ENCODE measurements around the gene KAZN. TPM values are rescaled to one million over a fixed set of nuclear protein-coding genes. Genes with fewer than 3 reads are reported as not detected.

KAZN gene
- polyA plus RNA-seq, 1 donor (not counting 4 experiments of a cell fraction or from before 2014, with no cell fraction given), result 5.9 TPM

DNA sequence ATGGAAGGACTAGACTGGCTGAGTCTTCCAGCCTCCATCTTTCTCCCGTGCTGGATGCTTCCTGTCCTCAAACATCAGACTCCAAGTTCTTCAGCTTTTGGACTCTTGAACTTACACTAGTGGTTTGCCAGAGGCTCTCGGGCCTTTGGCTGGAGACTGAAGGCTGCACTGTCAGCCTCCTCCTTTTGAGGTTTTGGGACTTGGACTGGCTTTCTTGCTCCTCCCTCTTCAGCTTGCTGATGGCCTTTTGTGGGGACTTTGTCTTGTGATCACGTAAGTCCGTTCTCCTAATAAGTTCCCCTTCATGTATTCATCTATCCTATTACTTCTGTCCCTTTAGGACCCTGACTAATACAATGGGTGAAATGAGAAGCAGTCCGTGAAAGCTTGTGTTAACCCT is 196.4 kb downstream of the KAZN start:
- no peak overlapping the region for H3K27ac ChIP-seq (ENCODE audit: control insufficient read depth, insufficient read depth, low read length)
- H3K9me1 ChIP-seq (ENCODE audit: control insufficient read depth, extremely low read depth, insufficient read depth, low read length), result no peaks in the 10 kb centered on the region
- no peaks in the 10 kb centered on the region for H3K4me1 ChIP-seq (ENCODE audit: control insufficient read depth, extremely low read depth, insufficient read depth, low read length)
- TF ChIP-seq, protein P1, sequence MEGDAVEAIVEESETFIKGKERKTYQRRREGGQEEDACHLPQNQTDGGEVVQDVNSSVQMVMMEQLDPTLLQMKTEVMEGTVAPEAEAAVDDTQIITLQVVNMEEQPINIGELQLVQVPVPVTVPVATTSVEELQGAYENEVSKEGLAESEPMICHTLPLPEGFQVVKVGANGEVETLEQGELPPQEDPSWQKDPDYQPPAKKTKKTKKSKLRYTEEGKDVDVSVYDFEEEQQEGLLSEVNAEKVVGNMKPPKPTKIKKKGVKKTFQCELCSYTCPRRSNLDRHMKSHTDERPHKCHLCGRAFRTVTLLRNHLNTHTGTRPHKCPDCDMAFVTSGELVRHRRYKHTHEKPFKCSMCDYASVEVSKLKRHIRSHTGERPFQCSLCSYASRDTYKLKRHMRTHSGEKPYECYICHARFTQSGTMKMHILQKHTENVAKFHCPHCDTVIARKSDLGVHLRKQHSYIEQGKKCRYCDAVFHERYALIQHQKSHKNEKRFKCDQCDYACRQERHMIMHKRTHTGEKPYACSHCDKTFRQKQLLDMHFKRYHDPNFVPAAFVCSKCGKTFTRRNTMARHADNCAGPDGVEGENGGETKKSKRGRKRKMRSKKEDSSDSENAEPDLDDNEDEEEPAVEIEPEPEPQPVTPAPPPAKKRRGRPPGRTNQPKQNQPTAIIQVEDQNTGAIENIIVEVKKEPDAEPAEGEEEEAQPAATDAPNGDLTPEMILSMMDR (optimal IDR thresholded peaks at IDR 0.05 in 1 of 3, IDR thresholded peaks at IDR 0.05 in 1 of 3, conservative IDR thresholded peaks at IDR 0.05 in 1 of 3; ENCODE audit: extremely low read depth in 1 of 3, insufficient read depth in 2 of 3, low read length in 3 of 3), result no peak
- no peak for TF ChIP-seq EZH2 (IDR thresholded peaks at IDR 0.05; ENCODE audit: low read length)
- no peak overlapping the region for H2AFZ ChIP-seq (ENCODE audit: control insufficient read depth, low read length)
- no peak overlapping the region for H3K4me3 ChIP-seq (ENCODE audit: control insufficient read depth in 2 of 3, extremely low read depth in 1 of 3, insufficient read depth in 2 of 3, low read depth in 1 of 3, low read length in 3 of 3)
- FAIRE-seq (no peak), DNase-seq (ENCODE audit: low read depth, low spot score) (no peak)
- H3K36me3 ChIP-seq (ENCODE audit: control insufficient read depth in 2 of 2, extremely low read depth in 1 of 2, insufficient read depth in 2 of 2, low read length in 2 of 2), result no peaks in the 10 kb centered on the region
- peaks cover 3% of the 10 kb centered on the region for H3K27me3 ChIP-seq (ENCODE audit: control insufficient read depth, extremely low read depth, insufficient read depth, low read length)
- H3K9me3 ChIP-seq (ENCODE audit: control insufficient read depth, low read depth, low read length), result no peaks in the 10 kb centered on the region
- H3K79me2 ChIP-seq (ENCODE audit: control insufficient read depth, insufficient read depth, low read length), result no peaks in the 10 kb centered on the region
- H4K20me1 ChIP-seq (ENCODE audit: control insufficient read depth, extremely low read depth, insufficient read depth, low read length), result no peaks in the 10 kb centered on the region
- H3K9ac ChIP-seq (ENCODE audit: control insufficient read depth, extremely low read depth, insufficient read depth, low read length), result no peak overlapping the region
- H3K4me2 ChIP-seq (ENCODE audit: control insufficient read depth, extremely low read depth, insufficient read depth, low read depth, low read length), result no peak overlapping the region
- dilution Hi-C loops (cut with MboI; ENCODE audit: extremely low pct_ligation_motif_present, low sequenced_read_pairs), result loop anchor here (25.0 kb wide), 1 partner anchor 292 kb away; no protein-coding TSS in a partner anchor

DNA sequence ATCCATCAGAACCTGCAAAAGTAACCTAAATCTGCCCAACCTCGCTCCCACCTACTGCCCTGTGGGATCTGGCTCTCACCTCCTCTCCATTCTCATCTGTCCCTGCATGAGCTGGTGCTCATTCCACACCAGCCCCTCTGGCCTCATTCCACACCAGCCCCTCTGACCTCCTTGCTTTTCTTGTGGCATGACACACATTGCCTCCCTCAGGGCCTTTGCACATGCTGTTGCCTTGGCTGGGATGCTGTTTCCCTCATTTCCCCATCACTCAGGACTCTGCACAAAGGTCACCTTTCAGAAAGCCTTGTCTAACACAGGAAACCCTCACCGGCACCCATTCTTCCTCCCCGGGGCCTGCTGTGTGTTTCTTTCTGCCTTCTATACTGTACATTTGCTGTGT is 197.1 kb downstream of the KAZN start:
- Histone ChIP-seq H3K27ac (ENCODE audit: control insufficient read depth, insufficient read depth, low read length) (no peak overlapping the region), H3K4me2 (ENCODE audit: control insufficient read depth, extremely low read depth, insufficient read depth, low read depth, low read length) (no peak overlapping the region), H3K4me3 (ENCODE audit: control insufficient read depth in 2 of 3, extremely low read depth in 1 of 3, insufficient read depth in 2 of 3, low read depth in 1 of 3, low read length in 3 of 3) (no peak overlapping the region), H3K9me1 (ENCODE audit: control insufficient read depth, extremely low read depth, insufficient read depth, low read length) (no peaks in the 10 kb centered on the region), H3K9me3 (ENCODE audit: control insufficient read depth, low read depth, low read length) (no peaks in the 10 kb centered on the region), H3K36me3 (ENCODE audit: control insufficient read depth in 2 of 2, extremely low read depth in 1 of 2, insufficient read depth in 2 of 2, low read length in 2 of 2) (no peaks in the 10 kb centered on the region), H3K9ac (ENCODE audit: control insufficient read depth, extremely low read depth, insufficient read depth, low read length) (no peak overlapping the region), H4K20me1 (ENCODE audit: control insufficient read depth, extremely low read depth, insufficient read depth, low read length) (no peaks in the 10 kb centered on the region), H3K79me2 (ENCODE audit: control insufficient read depth, insufficient read depth, low read length) (no peaks in the 10 kb centered on the region), H3K27me3 (ENCODE audit: control insufficient read depth, extremely low read depth, insufficient read depth, low read length) (peaks cover 3% of the 10 kb centered on the region), H2AFZ (ENCODE audit: control insufficient read depth, low read length) (no peak overlapping the region), H3K4me1 (ENCODE audit: control insufficient read depth, extremely low read depth, insufficient read depth, low read length) (no peaks in the 10 kb centered on the region)
- dilution Hi-C loops (cut with MboI; ENCODE audit: extremely low pct_ligation_motif_present, low sequenced_read_pairs), result loop anchor here (25.0 kb wide), 1 partner anchor 292 kb away; no protein-coding TSS in a partner anchor
- TF ChIP-seq, protein P1 (optimal IDR thresholded peaks at IDR 0.05 in 1 of 3, IDR thresholded peaks at IDR 0.05 in 1 of 3, conservative IDR thresholded peaks at IDR 0.05 in 1 of 3; ENCODE audit: extremely low read depth in 1 of 3, insufficient read depth in 2 of 3, low read length in 3 of 3), result no peak
- no peak for TF ChIP-seq EZH2 (IDR thresholded peaks at IDR 0.05; ENCODE audit: low read length)
- FAIRE-seq, result no peak
- DNase-seq (ENCODE audit: low read depth, low spot score), result no peak
